ENCODE measurements around the gene SPTBN4.

DNA sequence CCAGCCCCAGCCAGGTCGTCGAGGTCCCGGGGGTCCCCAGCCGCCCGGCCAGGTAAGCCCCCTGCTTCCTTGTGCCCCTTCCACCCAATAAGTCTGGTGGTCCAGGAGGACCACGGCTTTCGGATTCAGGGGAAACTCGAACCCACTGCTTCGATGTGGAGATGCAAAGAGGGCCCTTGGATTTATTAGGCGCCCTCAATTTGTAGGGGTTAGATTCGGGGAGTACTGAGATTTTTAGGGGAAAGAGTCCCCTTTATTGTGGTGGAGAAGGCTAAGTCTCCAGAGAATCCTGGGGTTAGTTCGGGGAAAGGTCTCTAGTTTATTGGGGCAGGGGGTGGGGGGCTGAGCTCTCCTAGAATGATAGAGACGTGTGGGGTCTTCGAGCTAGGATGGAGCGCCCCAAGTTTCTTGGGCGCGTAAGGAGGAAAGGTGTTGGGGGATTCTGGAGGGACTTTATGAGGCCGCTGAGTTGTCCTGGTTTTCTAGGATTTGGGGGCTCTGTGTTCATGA, 130.6 kb downstream of the SPTBN4 start:
- TF ChIP-seq, protein P1, sequence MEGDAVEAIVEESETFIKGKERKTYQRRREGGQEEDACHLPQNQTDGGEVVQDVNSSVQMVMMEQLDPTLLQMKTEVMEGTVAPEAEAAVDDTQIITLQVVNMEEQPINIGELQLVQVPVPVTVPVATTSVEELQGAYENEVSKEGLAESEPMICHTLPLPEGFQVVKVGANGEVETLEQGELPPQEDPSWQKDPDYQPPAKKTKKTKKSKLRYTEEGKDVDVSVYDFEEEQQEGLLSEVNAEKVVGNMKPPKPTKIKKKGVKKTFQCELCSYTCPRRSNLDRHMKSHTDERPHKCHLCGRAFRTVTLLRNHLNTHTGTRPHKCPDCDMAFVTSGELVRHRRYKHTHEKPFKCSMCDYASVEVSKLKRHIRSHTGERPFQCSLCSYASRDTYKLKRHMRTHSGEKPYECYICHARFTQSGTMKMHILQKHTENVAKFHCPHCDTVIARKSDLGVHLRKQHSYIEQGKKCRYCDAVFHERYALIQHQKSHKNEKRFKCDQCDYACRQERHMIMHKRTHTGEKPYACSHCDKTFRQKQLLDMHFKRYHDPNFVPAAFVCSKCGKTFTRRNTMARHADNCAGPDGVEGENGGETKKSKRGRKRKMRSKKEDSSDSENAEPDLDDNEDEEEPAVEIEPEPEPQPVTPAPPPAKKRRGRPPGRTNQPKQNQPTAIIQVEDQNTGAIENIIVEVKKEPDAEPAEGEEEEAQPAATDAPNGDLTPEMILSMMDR (conservative IDR thresholded peaks at IDR 0.05), result no peak
- TF ChIP-seq EZH2 (IDR thresholded peaks at IDR 0.05; ENCODE audit: low read depth), result no peak

All from PC-9 (cell line).